HFF-Myc (cell line): ENCODE measurements around the gene CATSPER3.

ENCODE experiments used
- DNase-seq: peaks from one replicate; pipeline ENCODE4 v3.0.0-alpha.2; 2011; ENCODE audit warnings: low read depth; ENCODE audit errors: extremely low read depth
- H3K4me3 ChIP-seq: replicated peaks from 2 replicates; pipeline ENCODE4 v1.5.1; 2011; ENCODE audit warnings: low read depth, mild to moderate bottlenecking, control low read depth, low read length
- TF ChIP-seq, protein P1 (sequence below): IDR thresholded peaks from 2 replicates; pipeline ENCODE4 v1.5.1; 2012; ENCODE audit warnings: mild to moderate bottlenecking, low read depth, low read length, control low read depth; ENCODE audit errors: missing control alignments

CATSPER3 gene

GRCh38 chr5:134949316-134949715, 18.4 kb upstream of the CATSPER3 start:
- DNase-seq, result no peak
- H3K4me3 ChIP-seq, result no peak overlapping the region
- TF ChIP-seq, protein P1, sequence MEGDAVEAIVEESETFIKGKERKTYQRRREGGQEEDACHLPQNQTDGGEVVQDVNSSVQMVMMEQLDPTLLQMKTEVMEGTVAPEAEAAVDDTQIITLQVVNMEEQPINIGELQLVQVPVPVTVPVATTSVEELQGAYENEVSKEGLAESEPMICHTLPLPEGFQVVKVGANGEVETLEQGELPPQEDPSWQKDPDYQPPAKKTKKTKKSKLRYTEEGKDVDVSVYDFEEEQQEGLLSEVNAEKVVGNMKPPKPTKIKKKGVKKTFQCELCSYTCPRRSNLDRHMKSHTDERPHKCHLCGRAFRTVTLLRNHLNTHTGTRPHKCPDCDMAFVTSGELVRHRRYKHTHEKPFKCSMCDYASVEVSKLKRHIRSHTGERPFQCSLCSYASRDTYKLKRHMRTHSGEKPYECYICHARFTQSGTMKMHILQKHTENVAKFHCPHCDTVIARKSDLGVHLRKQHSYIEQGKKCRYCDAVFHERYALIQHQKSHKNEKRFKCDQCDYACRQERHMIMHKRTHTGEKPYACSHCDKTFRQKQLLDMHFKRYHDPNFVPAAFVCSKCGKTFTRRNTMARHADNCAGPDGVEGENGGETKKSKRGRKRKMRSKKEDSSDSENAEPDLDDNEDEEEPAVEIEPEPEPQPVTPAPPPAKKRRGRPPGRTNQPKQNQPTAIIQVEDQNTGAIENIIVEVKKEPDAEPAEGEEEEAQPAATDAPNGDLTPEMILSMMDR, result no peak

DNA sequence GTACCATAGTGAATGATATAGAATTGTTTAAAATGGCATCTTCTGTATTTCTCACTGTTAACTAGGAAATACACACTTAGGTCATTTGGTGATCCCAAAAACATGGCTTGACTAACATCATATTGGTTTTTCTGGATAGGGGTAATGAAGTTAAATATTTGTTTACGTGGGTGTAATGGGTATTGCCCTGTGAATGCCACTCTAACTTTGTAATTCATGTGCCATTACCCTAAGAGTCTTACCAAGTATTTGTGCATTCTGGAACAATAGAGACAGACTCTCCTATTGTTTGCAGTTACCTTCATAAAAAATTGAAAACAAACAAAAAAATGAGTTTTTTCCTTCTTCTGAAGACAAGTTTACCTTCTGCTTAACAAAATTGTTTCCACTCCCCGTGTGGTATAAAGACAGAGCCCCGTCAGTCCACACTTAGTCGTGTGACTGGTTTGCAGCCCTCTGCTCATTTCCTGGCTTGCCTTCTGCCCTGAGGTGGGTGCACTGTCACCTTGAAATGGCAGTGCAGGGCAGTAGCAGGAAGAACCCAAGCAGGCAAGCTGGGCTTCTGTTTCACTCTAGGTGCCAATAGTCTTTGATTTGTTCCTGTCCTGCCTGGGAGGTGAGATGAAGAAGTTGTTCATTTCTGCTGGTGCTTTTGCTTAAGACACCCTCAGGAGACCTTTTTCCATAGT, 9.6 kb upstream of the CATSPER3 start:
- TF ChIP-seq, protein P1, result no peak
- no peak overlapping the region for H3K4me3 ChIP-seq
- no peak for DNase-seq

GRCh38 chr5:134958755-134959154, 9.0 kb upstream of the CATSPER3 start:
- no peak overlapping the region for H3K4me3 ChIP-seq
- TF ChIP-seq, protein P1, result no peak
- DNase-seq, result no peak

DNA sequence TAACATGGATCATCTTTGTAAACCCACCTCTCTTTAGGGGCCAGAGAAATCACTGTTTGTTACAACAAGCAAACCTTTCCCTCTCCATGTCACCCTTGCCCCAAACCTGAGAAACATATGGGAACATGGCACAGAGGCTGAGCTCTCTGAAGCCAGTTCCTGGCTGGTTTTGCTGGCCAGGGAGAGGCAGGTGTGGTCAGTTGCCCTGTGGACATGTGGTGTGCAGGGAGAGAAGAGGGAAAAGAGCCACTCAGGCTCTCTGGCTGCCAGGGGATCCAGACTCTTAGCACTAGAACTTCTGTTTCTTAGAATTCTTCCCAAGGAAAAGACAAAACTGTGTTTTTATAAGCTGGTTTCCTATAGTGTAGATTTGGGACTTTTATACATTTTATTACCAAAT, 4.6 kb upstream of the CATSPER3 start:
- TF ChIP-seq, protein P1, result no peak
- no peak overlapping the region for H3K4me3 ChIP-seq
- no peak for DNase-seq

DNA sequence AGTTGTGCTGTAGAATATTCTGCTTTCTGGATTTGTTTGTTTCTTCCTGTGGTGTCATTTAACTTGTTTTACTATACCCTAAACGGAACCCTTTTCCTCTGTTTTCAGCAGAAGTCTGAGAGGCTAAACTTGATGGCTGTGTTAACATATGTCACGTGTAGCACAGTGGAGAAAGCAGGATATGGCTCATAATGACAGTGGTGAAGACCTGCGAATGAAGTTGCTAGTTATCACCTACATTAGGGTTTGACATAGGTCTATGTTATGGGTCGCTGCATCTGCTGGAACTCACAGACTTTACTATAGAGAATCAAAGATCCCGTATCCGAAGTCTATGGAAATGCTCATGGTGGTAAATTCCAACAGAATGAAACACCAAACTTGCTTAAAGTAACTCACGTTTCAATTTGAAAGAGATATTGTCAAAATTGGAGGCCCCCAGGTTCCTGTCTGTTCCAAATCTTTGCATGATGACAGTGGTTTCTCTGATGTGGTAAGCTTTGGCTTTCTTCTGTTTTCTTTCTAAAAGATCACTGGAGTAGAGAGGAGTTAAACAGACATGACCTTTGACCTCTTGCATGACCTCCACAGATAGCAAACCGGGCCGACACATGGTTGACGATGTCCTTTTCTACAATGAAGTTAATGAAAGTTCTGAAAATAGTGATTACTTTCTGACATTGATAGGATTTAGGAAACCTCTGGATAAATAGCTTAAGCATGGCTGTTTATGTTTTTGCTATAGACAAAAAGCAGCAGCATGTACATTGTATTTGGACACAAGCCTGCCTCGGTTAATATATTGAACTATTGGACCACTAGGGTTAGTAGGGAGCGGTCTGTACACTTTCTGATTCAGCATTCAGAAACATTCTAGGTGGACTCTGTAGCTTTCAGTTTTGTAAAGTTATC, 3.1 kb upstream of the CATSPER3 start:
- no peak overlapping the region for H3K4me3 ChIP-seq
- TF ChIP-seq, protein P1, result no peak
- DNase-seq, result no peak

DNA sequence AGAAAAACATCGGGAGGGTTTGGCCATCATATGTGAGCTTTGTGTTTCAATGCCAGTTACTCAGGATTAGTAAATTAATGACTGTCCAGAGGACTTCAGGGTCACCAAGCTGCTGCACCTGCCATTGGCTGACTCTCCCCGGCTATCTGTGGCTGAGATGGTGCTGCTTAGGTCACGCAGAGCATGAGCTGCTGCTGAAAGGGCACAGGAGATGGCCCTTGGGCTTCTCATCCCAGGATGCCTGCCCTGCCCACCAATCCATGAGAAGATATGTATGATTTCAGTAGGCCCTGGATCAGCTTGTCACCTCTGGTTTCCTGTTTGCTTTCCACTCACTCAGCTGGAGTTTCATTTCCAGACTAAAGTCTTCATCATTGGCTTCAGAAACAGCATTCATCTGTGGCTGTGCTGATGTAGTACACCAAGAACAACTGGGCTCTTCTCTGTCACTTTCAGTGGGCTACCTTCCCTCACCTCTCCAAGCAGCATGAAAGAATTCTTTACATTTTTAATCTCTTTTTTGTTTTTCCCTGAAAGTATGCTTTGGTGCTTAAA, 2.4 kb upstream of the CATSPER3 start:
- no peak for DNase-seq
- TF ChIP-seq, protein P1, result no peak
- no peak overlapping the region for H3K4me3 ChIP-seq
